GM06990 (cell line): ENCODE results near the gene NUAK1.

Source experiments
- DNase-seq: peaks from one replicate; pipeline ENCODE4 v3.0.0-alpha.2; 2011; ENCODE audit not compliant: insufficient read length; ENCODE audit errors: extremely low read depth
- H3K27me3 ChIP-seq: replicated peaks from 2 replicates; pipeline ENCODE4 v1.6.0; 2011; ENCODE audit warnings: low read length; ENCODE audit not compliant: control insufficient read depth, insufficient read depth
- H3K36me3 ChIP-seq: 2 replicates; pipeline ENCODE4 v1.5.1; 2011; ENCODE audit warnings: low read length; ENCODE audit not compliant: control insufficient read depth, insufficient read depth
- H3K4me3 ChIP-seq: replicated peaks from 2 replicates; pipeline ENCODE4 v1.5.1; 2011; ENCODE audit warnings: low read depth, mild to moderate bottlenecking, control low read depth, low read length
- TF ChIP-seq, protein P1 (sequence below): IDR thresholded peaks from 2 replicates; pipeline ENCODE4 v1.5.1; 2011; ENCODE audit warnings: low read length, control low read depth, mild to moderate bottlenecking, inconsistent platforms; ENCODE audit not compliant: insufficient read depth, poor library complexity, severe bottlenecking

The NUAK1 gene

DNA sequence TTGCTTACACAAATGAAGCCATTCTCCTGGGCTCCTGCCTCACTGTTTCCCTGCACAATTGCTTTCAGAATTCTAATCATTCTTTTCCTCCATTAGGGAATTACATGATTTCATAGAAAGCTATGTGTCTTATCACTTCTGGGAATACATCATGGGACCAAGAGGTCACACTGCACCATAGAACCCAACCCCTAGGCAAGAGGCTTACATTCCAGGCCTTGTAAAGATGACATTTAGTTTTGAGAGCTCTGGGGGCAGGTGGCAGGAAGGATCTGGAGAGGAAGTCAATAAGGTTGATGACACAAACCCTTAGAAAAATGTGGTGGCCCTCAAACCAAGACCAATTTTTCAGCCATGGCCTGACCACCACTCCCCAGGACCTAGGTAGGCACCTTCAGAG is 57.1 kb downstream of the NUAK1 start:
- TF ChIP-seq, protein P1, sequence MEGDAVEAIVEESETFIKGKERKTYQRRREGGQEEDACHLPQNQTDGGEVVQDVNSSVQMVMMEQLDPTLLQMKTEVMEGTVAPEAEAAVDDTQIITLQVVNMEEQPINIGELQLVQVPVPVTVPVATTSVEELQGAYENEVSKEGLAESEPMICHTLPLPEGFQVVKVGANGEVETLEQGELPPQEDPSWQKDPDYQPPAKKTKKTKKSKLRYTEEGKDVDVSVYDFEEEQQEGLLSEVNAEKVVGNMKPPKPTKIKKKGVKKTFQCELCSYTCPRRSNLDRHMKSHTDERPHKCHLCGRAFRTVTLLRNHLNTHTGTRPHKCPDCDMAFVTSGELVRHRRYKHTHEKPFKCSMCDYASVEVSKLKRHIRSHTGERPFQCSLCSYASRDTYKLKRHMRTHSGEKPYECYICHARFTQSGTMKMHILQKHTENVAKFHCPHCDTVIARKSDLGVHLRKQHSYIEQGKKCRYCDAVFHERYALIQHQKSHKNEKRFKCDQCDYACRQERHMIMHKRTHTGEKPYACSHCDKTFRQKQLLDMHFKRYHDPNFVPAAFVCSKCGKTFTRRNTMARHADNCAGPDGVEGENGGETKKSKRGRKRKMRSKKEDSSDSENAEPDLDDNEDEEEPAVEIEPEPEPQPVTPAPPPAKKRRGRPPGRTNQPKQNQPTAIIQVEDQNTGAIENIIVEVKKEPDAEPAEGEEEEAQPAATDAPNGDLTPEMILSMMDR: no peak
- Histone ChIP-seq H3K36me3 (no peaks in the 10 kb centered on the region), H3K4me3 (no peak overlapping the region), H3K27me3 (no peaks in the 10 kb centered on the region)
- DNase-seq: no peak

DNA sequence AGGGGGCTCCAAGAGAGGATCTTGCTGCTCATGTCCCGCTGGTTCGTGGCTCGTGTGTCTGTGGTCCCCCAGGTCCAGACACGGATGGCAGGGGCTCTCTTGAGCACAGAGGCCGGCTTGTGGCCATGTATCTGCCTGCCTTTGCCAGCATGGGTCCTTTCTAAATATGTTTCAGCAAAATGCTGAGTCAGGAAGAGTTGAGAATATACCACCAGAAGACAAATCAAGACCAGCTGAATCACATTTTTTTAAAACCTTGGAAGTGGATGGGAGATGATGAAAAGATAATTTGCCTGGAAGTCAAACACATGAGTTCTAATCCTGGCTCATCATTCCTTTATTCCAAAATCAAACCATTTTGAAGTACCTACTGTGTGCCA is 58.0 kb downstream of the NUAK1 start:
- H3K27me3 ChIP-seq: no peaks in the 10 kb centered on the region
- H3K4me3 ChIP-seq: no peak overlapping the region
- H3K36me3 ChIP-seq: no peaks in the 10 kb centered on the region
- no peak for DNase-seq
- TF ChIP-seq, protein P1: no peak

DNA sequence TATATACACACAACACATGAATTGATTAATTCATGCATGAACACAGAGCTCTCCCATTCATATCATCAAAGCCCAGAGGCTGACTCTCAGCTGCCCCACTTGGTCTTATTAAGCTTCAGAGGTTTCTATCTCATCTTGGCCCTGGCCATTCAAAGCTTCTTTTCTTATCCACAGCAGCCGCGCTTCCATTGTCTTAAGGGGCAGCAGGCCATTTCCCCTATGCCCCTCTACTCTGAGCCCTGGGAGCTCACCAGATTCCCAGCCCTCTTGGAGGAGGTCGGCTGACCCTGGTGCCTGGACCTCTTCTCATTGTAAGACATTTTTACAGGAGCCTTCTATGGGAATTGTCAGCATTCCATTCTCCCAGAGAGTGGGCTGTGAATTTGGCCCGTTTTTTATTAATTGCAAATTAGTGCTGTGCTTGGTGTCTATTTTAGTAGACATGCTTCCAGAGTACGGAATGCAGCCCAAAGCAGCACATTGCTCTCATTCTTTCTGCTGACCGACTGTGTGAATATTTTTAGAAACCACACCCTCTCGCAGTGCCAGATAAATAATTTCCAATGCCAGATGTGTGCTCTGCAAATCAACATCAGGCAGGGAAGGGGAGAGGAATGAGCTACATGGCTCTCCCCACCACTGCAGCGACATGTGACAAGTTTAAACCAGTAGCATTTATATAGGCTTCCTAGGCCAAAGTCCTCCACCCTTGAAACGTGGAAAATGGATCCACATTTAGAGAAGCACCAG is 58.5 kb downstream of the NUAK1 start:
- no peak for DNase-seq
- Histone ChIP-seq H3K27me3 (no peaks in the 10 kb centered on the region), H3K4me3 (no peak overlapping the region), H3K36me3 (no peaks in the 10 kb centered on the region)
- TF ChIP-seq, protein P1: no peak

DNA sequence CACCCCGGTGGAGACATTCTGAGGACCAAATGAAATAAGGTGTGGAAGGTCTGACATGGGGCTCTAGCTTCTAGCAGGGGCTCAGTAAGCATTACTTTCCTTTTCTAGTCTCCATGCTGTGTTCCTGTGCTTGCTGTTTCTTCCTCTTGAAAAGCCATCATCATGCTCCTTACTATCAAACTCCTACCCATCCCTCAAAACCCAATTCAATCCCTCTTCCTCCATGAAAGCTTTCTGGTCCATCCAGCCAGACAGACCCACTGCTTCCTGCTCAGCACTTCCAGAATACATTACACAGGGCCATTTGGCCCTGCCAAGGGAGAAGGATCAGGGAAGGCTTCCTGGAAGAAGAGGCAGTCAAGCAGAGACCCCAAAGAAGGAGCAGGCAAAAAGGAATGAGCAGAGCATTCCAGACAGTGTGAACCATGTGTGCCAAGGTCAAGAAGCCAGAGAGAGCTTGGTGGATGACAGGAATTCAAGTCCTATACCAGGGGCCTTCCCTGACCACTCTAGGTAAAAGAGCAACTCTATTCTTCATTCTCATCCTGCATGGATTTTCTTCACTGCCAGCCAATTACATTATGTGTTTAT is 59.5 kb downstream of the NUAK1 start:
- DNase-seq: no peak
- TF ChIP-seq, protein P1: no peak
- Histone ChIP-seq H3K36me3 (no peaks in the 10 kb centered on the region), H3K27me3 (no peaks in the 10 kb centered on the region), H3K4me3 (no peak overlapping the region)

DNA sequence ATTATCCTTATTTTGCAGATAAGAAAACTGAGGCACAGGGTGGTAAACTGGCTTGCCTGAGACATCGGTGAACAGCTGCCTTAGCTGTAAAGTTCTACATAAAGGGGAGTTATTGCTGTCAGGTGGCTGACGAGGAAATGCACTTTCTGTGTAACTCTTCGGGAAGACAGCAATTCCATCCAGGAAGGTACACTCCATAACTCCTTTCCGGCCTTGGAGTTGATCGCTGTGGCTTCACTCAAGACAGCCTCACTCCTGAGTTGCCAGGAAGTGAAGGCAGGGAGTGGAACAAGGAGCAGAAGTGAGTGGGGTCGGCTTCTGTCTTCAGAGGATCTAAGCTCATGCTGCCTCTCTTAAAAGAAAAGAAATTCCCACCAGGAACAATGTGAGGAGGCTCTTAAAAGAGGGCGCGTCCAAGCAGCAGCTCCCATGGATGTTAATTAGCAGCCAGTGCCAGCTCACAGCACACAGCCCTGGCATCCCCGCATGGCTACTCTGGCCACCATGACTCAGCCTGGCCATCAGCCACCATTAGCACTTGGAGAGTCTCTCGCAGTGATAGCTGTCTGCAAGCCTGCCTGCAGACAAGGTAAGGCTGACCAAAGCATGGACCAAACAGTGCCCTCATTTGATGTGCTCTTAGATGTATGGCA is 60.3 kb downstream of the NUAK1 start:
- H3K36me3 ChIP-seq: no peaks in the 10 kb centered on the region
- TF ChIP-seq, protein P1: no peak
- no peak for DNase-seq

More for the DNA sequence above, 60.3 kb downstream of the NUAK1 start:
- H3K27me3 ChIP-seq: no peaks in the 10 kb centered on the region
- H3K4me3 ChIP-seq: no peak overlapping the region
